ENCODE data around the gene OSBPL6.

DNA sequence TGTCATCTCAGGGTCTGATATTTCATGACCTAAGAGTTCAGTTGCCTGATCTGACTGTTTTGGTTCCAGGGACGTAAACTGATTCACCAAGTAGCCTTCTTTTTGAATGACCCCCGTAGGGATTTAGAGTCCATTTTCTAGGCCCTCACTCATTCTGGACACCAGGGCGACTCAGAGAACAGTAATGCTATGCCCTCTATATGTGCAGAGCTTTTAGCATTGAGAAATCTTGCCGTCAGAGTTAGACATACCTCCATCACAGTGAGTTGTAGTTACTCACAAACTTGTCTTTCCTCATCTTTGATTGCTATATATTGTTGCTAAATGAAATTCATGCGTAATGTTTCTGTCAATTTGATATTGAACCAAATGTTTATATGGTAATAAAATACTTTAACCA lies 92.3 kb downstream of the OSBPL6 start:
- TF ChIP-seq, protein P1, sequence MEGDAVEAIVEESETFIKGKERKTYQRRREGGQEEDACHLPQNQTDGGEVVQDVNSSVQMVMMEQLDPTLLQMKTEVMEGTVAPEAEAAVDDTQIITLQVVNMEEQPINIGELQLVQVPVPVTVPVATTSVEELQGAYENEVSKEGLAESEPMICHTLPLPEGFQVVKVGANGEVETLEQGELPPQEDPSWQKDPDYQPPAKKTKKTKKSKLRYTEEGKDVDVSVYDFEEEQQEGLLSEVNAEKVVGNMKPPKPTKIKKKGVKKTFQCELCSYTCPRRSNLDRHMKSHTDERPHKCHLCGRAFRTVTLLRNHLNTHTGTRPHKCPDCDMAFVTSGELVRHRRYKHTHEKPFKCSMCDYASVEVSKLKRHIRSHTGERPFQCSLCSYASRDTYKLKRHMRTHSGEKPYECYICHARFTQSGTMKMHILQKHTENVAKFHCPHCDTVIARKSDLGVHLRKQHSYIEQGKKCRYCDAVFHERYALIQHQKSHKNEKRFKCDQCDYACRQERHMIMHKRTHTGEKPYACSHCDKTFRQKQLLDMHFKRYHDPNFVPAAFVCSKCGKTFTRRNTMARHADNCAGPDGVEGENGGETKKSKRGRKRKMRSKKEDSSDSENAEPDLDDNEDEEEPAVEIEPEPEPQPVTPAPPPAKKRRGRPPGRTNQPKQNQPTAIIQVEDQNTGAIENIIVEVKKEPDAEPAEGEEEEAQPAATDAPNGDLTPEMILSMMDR (IDR thresholded peaks at IDR 0.05): no peak
- TF ChIP-seq POLR2A (IDR thresholded peaks at IDR 0.05): no peak
- no peak for TF ChIP-seq POLR2AphosphoS5 (IDR thresholded peaks at IDR 0.05)

Data from gastroesophageal sphincter (tissue), 3 donors.